Measurements from ENCODE around the gene TMEM258. TPM values are rescaled to one million over a fixed set of nuclear protein-coding genes. Genes with fewer than 3 reads are reported as not detected.
A peak's percentile ranks its signal among the peaks of the same experiment; 100 is the strongest.

Gene TMEM258
- polyA plus RNA-seq, 2 donors = 90.3 to 142 TPM

DNA sequence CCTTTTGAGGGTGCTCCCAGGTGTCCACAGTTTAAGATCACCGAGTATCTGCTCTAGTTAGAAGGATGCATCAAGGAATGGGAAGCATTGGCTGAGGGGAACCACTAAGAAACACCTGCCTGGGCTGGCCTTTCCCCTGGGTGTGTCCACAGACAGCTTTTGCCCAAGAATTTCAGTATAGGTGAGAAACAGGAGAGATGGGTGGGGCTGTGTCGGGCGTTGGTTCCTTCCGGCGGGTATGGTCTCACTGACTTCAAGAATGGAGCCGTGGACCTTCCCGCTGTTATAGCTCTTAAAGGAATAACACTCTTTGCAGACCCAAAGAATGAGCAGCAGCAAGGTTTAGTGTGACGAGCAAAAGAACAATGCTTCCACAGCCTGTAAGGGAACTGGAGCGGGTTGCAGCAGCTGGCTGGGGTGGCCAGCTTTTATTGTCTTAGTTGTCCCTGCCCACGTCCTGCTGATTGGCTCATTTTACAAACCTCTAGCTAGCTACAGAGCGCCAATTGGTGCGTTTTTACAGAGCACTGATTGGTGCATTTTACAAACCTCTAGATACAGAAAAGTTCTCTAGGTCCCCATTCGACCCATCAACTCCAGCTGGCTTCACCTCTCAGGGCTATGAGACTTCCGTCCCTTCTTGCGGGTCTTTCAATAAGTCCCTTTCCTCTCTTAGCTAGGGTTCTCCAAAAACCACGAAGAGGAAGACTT, 22.0 kb upstream of the TMEM258 start:
- Histone ChIP-seq H3K4me3 (ENCODE audit: low read depth in 1 of 2, low read length in 2 of 2) (peak overlapping the region; percentile 34 to 58), H3K27me3 (ENCODE audit: control insufficient read depth in 1 of 2, insufficient read depth in 2 of 2, low read length in 2 of 2) (no peaks in the 10 kb centered on the region)
- WGBS, 2 donors = 54 to 67% methylated on average over 16 of the region's 16 CpGs

DNA sequence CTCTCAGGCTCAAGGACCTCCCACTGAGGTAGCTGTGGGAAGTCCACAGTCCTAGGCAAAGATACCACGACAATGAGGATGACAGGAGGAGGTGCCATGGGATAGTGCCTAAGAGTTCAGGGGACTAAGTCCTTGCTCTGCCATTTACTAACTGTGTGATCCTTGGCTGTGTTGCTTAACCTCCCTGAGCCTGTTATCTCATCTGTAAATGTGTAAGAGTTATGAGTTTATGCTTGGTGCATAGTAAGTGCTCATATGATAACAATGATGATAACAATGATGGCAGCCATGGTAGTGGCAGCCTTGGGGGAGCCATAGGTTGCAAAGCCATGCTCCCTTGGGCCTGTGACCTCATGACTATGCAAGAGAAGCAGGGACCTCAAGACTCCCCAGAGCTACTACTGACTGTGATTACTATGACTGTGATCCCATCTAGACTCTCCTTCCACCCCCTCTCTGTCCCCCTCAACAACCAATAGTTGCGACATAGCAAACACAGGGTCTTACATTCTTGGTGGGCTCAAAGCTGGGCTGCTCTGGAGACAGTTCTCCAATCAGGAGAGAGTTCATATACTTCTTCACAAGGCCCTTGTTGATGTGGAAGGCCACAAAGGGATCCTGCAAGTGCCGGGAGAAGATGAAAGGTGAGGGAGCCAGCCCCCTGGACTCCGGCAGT, 20.5 kb upstream of the TMEM258 start:
- Histone ChIP-seq H3K4me3 (ENCODE audit: low read depth in 1 of 2, low read length in 2 of 2) (no peak overlapping the region), H3K36me3 (ENCODE audit: control insufficient read depth in 2 of 2, insufficient read depth in 2 of 2, low read length in 1 of 2) (no peaks in the 10 kb centered on the region), H3K4me1 (ENCODE audit: control insufficient read depth in 2 of 2, insufficient read depth in 2 of 2, low read length in 1 of 2) (peaks cover 3 to 23% of the 10 kb centered on the region in 2 donors), H3K27me3 (ENCODE audit: control insufficient read depth in 1 of 2, insufficient read depth in 2 of 2, low read length in 2 of 2) (no peaks in the 10 kb centered on the region), H3K27ac (ENCODE audit: low read depth in 2 of 2, low read length in 1 of 2) (no peak overlapping the region), H3K9me3 (ENCODE audit: control insufficient read depth in 2 of 2, insufficient read depth in 1 of 2, low read depth in 1 of 2, low read length in 1 of 2) (no peaks in the 10 kb centered on the region)
- 95 to 96% methylated on average over 4 of the region's 4 CpGs for WGBS, 2 donors

More for the DNA sequence above, 22.0 kb upstream of the TMEM258 start:
- peaks cover 3 to 23% of the 10 kb centered on the region in 2 donors for H3K4me1 ChIP-seq (ENCODE audit: control insufficient read depth in 2 of 2, insufficient read depth in 2 of 2, low read length in 1 of 2)
- H3K36me3 ChIP-seq (ENCODE audit: control insufficient read depth in 2 of 2, insufficient read depth in 2 of 2, low read length in 1 of 2) = no peaks in the 10 kb centered on the region
- H3K27ac ChIP-seq (ENCODE audit: low read depth in 2 of 2, low read length in 1 of 2) = peak overlapping the region; percentile 65 to 91
- no peaks in the 10 kb centered on the region for H3K9me3 ChIP-seq (ENCODE audit: control insufficient read depth in 2 of 2, insufficient read depth in 1 of 2, low read depth in 1 of 2, low read length in 1 of 2)

- no peaks in the 10 kb centered on the region for H3K36me3 ChIP-seq (ENCODE audit: control insufficient read depth in 2 of 2, insufficient read depth in 2 of 2, low read length in 1 of 2)
- no peak overlapping the region for H3K4me3 ChIP-seq (ENCODE audit: low read depth in 1 of 2, low read length in 2 of 2)
- H3K27me3 ChIP-seq (ENCODE audit: control insufficient read depth in 1 of 2, insufficient read depth in 2 of 2, low read length in 2 of 2) = no peaks in the 10 kb centered on the region
- no peaks in the 10 kb centered on the region for H3K9me3 ChIP-seq (ENCODE audit: control insufficient read depth in 2 of 2, insufficient read depth in 1 of 2, low read depth in 1 of 2, low read length in 1 of 2)
- WGBS, 2 donors = 73 to 74% methylated on average over 5 of the region's 5 CpGs
- peaks cover 3 to 23% of the 10 kb centered on the region in 2 donors for H3K4me1 ChIP-seq (ENCODE audit: control insufficient read depth in 2 of 2, insufficient read depth in 2 of 2, low read length in 1 of 2)
- no peak overlapping the region for H3K27ac ChIP-seq (ENCODE audit: low read depth in 2 of 2, low read length in 1 of 2)
Measured at GRCh38 chr11:61811831-61812230, 19.4 kb upstream of the TMEM258 start.

DNA sequence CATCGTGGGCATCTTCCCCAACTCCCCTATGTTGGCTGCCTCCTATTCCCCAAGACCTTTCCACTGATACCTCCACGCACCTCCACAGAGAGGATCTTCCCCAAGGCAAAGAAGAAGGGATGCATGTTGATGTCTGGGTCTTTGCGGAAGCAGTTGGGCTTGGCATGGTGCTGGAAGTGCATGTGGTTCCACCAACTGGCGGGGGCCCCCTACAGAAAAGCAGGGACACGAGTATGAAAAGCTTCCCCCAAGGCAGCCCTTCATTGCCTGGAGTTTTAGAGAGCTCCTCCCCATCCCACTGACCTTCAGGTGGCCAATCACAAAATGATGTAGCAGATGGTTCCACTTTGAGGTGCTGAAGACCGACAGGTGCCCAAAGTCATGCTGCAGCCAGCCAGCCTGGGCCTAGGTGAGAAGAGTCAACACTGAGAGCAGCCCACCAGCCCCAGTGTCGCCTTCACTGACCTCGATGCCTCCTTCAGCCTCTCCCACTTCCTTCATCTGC, 18.3 kb upstream of the TMEM258 start:
- no peaks in the 10 kb centered on the region for H3K9me3 ChIP-seq (ENCODE audit: control insufficient read depth in 2 of 2, insufficient read depth in 1 of 2, low read depth in 1 of 2, low read length in 1 of 2)
- H3K4me3 ChIP-seq (ENCODE audit: low read depth in 1 of 2, low read length in 2 of 2) = no peak overlapping the region
- no peaks in the 10 kb centered on the region for H3K27me3 ChIP-seq (ENCODE audit: control insufficient read depth in 1 of 2, insufficient read depth in 2 of 2, low read length in 2 of 2)
- 94 to 96% methylated on average over 8 of the region's 8 CpGs for WGBS, 2 donors
- H3K4me1 ChIP-seq (ENCODE audit: control insufficient read depth in 2 of 2, insufficient read depth in 2 of 2, low read length in 1 of 2) = peaks cover under 1 to 16% of the 10 kb centered on the region in 2 donors
- no peaks in the 10 kb centered on the region for H3K36me3 ChIP-seq (ENCODE audit: control insufficient read depth in 2 of 2, insufficient read depth in 2 of 2, low read length in 1 of 2)
- H3K27ac ChIP-seq (ENCODE audit: low read depth in 2 of 2, low read length in 1 of 2) = no peak overlapping the region

GRCh38 chr11:61806785-61807184, 14.4 kb upstream of the TMEM258 start:
- H3K4me3 ChIP-seq (ENCODE audit: low read depth in 1 of 2, low read length in 2 of 2) = no peak overlapping the region
- H3K9me3 ChIP-seq (ENCODE audit: control insufficient read depth in 2 of 2, insufficient read depth in 1 of 2, low read depth in 1 of 2, low read length in 1 of 2) = no peaks in the 10 kb centered on the region
- H3K27me3 ChIP-seq (ENCODE audit: control insufficient read depth in 1 of 2, insufficient read depth in 2 of 2, low read length in 2 of 2) = no peaks in the 10 kb centered on the region
- no peaks in the 10 kb centered on the region for H3K4me1 ChIP-seq (ENCODE audit: control insufficient read depth in 2 of 2, insufficient read depth in 2 of 2, low read length in 1 of 2)
- no peak overlapping the region for H3K27ac ChIP-seq (ENCODE audit: low read depth in 2 of 2, low read length in 1 of 2)
- H3K36me3 ChIP-seq (ENCODE audit: control insufficient read depth in 2 of 2, insufficient read depth in 2 of 2, low read length in 1 of 2) = peaks cover 0 to 7% of the 10 kb centered on the region in 2 donors
- 92 to 96% methylated on average over 5 of the region's 5 CpGs for WGBS, 2 donors

- WGBS, 2 donors = 87 to 95% methylated on average over 1 of the region's 1 CpG
- Histone ChIP-seq H3K9me3 (ENCODE audit: control insufficient read depth in 2 of 2, insufficient read depth in 1 of 2, low read depth in 1 of 2, low read length in 1 of 2) (no peaks in the 10 kb centered on the region), H3K27me3 (ENCODE audit: control insufficient read depth in 1 of 2, insufficient read depth in 2 of 2, low read length in 2 of 2) (no peaks in the 10 kb centered on the region), H3K4me1 (ENCODE audit: control insufficient read depth in 2 of 2, insufficient read depth in 2 of 2, low read length in 1 of 2) (no peaks in the 10 kb centered on the region), H3K27ac (ENCODE audit: low read depth in 2 of 2, low read length in 1 of 2) (no peak overlapping the region), H3K36me3 (ENCODE audit: control insufficient read depth in 2 of 2, insufficient read depth in 2 of 2, low read length in 1 of 2) (peaks cover 0 to 7% of the 10 kb centered on the region in 2 donors), H3K4me3 (ENCODE audit: low read depth in 1 of 2, low read length in 2 of 2) (no peak overlapping the region)
Measured at GRCh38 chr11:61805146-61805545, 12.7 kb upstream of the TMEM258 start.

- Histone ChIP-seq H3K4me1 (ENCODE audit: control insufficient read depth in 2 of 2, insufficient read depth in 2 of 2, low read length in 1 of 2) (no peaks in the 10 kb centered on the region), H3K4me3 (ENCODE audit: low read depth in 1 of 2, low read length in 2 of 2) (no peak overlapping the region), H3K9me3 (ENCODE audit: control insufficient read depth in 2 of 2, insufficient read depth in 1 of 2, low read depth in 1 of 2, low read length in 1 of 2) (no peaks in the 10 kb centered on the region), H3K36me3 (ENCODE audit: control insufficient read depth in 2 of 2, insufficient read depth in 2 of 2, low read length in 1 of 2) (peaks cover 0 to 7% of the 10 kb centered on the region in 2 donors), H3K27me3 (ENCODE audit: control insufficient read depth in 1 of 2, insufficient read depth in 2 of 2, low read length in 2 of 2) (no peaks in the 10 kb centered on the region), H3K27ac (ENCODE audit: low read depth in 2 of 2, low read length in 1 of 2) (no peak overlapping the region)
- 78 to 87% methylated on average over 3 of the region's 3 CpGs for WGBS, 2 donors
Measured at GRCh38 chr11:61803889-61804647, 11.7 kb upstream of the TMEM258 start.

- peaks cover 0 to 7% of the 10 kb centered on the region in 2 donors for H3K36me3 ChIP-seq (ENCODE audit: control insufficient read depth in 2 of 2, insufficient read depth in 2 of 2, low read length in 1 of 2)
Measured at GRCh38 chr11:61802605-61803004, 10.2 kb upstream of the TMEM258 start.

More at GRCh38 chr11:61802605-61803004, 10.2 kb upstream of the TMEM258 start:
- no peaks in the 10 kb centered on the region for H3K9me3 ChIP-seq (ENCODE audit: control insufficient read depth in 2 of 2, insufficient read depth in 1 of 2, low read depth in 1 of 2, low read length in 1 of 2)
- H3K4me3 ChIP-seq (ENCODE audit: low read depth in 1 of 2, low read length in 2 of 2) = no peak overlapping the region
- no peaks in the 10 kb centered on the region for H3K27me3 ChIP-seq (ENCODE audit: control insufficient read depth in 1 of 2, insufficient read depth in 2 of 2, low read length in 2 of 2)
- H3K4me1 ChIP-seq (ENCODE audit: control insufficient read depth in 2 of 2, insufficient read depth in 2 of 2, low read length in 1 of 2) = no peaks in the 10 kb centered on the region
- 90 to 94% methylated on average over 6 of the region's 6 CpGs for WGBS, 2 donors
- H3K27ac ChIP-seq (ENCODE audit: low read depth in 2 of 2, low read length in 1 of 2) = no peak overlapping the region
